ENCODE measurements around the gene LAS1L.
"Not testable (repeated sequence)": the region's sequence is repeated elsewhere in the genome, so short reads cannot be mapped to it uniquely, and the experiment has no call there.

LAS1L gene

GRCh38 chrX:65534450-65535292, at the start of gene LAS1L:
TSS of gene LAS1L (minus strand) at chrX:65534787. CDS start at chrX:65534715, 72 bp downstream.
- DNase-seq = peak; percentile 86

GRCh38 chrX:65582450-65583082, 48.0 kb upstream of the LAS1L start:
- DNase-seq = no peak

GRCh38 chrX:65581661-65582339, 47.2 kb upstream of the LAS1L start:
- peak; percentile 59 for DNase-seq

- no peak for DNase-seq
These were observed 43.8 kb upstream of the LAS1L start for GRCh38 chrX:65578346-65578745.

- no peak for DNase-seq
These were observed 41.6 kb upstream of the LAS1L start for GRCh38 chrX:65576160-65576559.

- no peak for DNase-seq
These were observed 40.4 kb upstream of the LAS1L start for GRCh38 chrX:65575022-65575421.

GRCh38 chrX:65574356-65574755, 39.8 kb upstream of the LAS1L start:
- no peak for DNase-seq

GRCh38 chrX:65572971-65573370, 38.4 kb upstream of the LAS1L start:
- DNase-seq = no peak

GRCh38 chrX:65562850-65563249, 28.3 kb upstream of the LAS1L start:
- DNase-seq = not testable (repeated sequence)

GRCh38 chrX:65551489-65552339, 17.1 kb upstream of the LAS1L start:
- no peak for DNase-seq

- no peak for DNase-seq
These were observed 16.5 kb upstream of the LAS1L start for GRCh38 chrX:65551086-65551485.

- DNase-seq = no peak
These were observed 10.9 kb upstream of the LAS1L start for GRCh38 chrX:65545456-65545855.

- DNase-seq = no peak
These were observed 2.6 kb upstream of the LAS1L start for GRCh38 chrX:65537229-65537628.

- no peak for DNase-seq
These were observed 1.7 kb upstream of the LAS1L start for GRCh38 chrX:65536291-65536690.

- DNase-seq = no peak
These were observed 2.6 kb downstream of the LAS1L start for GRCh38 chrX:65532016-65532415.

- peak; percentile 64 for DNase-seq
These were observed 5.8 kb downstream of the LAS1L start for GRCh38 chrX:65528705-65529340.

- DNase-seq = no peak
These were observed 6.3 kb downstream of the LAS1L start for GRCh38 chrX:65528293-65528692.

- DNase-seq = no peak
These were observed 10.4 kb downstream of the LAS1L start for GRCh38 chrX:65524139-65524538.

- DNase-seq = no peak
These were observed 11.7 kb downstream of the LAS1L start for GRCh38 chrX:65522739-65523372.

GRCh38 chrX:65519530-65519929, 15.1 kb downstream of the LAS1L start:
- DNase-seq = not testable (repeated sequence)

GRCh38 chrX:65518980-65519379, 15.6 kb downstream of the LAS1L start:
- not testable (repeated sequence) for DNase-seq

GRCh38 chrX:65517923-65518322, 16.7 kb downstream of the LAS1L start:
- no peak for DNase-seq

All from activated gamma-delta T cell treated with Interleukin-2 at 50 U/mL for 16 hours (primary cell).